ENCODE results near the gene SPECC1. TPM values are rescaled to one million over a fixed set of nuclear protein-coding genes. Genes with fewer than 3 reads are reported as not detected.

The SPECC1 gene
- total and polyA plus RNA-seq, 2 of the 13 experiments (the other 11 are each of a cell fraction or from before 2014, with no cell fraction given): 2.3 to 6.9 TPM

DNA sequence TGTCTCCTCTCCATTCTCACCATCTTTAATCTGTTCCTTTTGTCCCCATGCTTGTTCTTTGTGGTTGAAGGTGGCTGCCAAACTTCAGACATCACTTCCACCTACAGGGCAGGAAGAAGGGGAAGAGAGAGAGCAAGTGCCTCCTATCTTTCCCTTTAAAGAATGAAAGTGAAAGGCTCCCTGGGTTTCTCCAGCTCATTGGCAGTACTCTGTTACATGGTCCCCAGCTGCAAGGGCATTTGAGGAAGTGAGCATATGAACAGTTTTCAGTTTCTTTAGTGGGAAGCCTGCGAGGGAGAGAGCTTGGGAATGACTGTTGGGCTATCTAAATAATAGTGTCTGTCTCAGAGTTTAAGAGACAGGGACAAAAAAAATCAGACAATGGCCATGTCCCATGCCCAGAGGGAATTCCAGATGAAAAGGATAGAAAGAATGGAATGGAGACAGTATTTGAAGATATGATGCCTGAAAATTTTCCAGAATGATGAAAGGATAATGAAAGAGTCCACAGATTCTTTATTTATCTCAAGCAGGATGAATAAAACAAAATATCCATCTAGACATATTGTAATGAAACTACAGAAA is 298.3 kb downstream of the SPECC1 start:
- Histone ChIP-seq H3K36me3 (replicated peaks in 1 of 2; ENCODE audit: control insufficient read depth in 1 of 2, insufficient read depth in 2 of 2, low read length in 2 of 2) (no peaks in the 10 kb centered on the region), H3K4me1 (ENCODE audit: insufficient read depth, low read length) (no peaks in the 10 kb centered on the region), H3K27ac (ENCODE audit: extremely low read length, insufficient read depth, low read length) (no peak overlapping the region), H3K9ac (ENCODE audit: insufficient read depth, low read depth, low read length) (no peak overlapping the region), H2AFZ (ENCODE audit: low read length) (no peak overlapping the region), H3K4me3 (replicated peaks in 1 of 3; ENCODE audit: insufficient read depth in 1 of 3, low read depth in 2 of 3, low read length in 3 of 3) (no peak overlapping the region), H3K27me3 (ENCODE audit: control insufficient read depth in 1 of 2, insufficient read depth in 2 of 2, low read length in 2 of 2) (no peaks in the 10 kb centered on the region; a peak in 1 of 5 replicates), H3K4me2 (ENCODE audit: low read depth, low read length) (no peak overlapping the region), H4K20me1 (ENCODE audit: insufficient read depth, low read length) (no peaks in the 10 kb centered on the region), H3K9me3 (ENCODE audit: low read length) (peaks cover 19% of the 10 kb centered on the region), H3K79me2 (ENCODE audit: insufficient read depth, low read length) (no peaks in the 10 kb centered on the region)
- ChIA-PET POLR2A (no interaction called here), CTCF (ENCODE audit: low intra/inter-chr PET ratio, low total read pairs) (no interaction called here)
- no TSS peak for BruUV-seq (replicated peaks)
- ATAC-seq (no peak), FAIRE-seq (no peak), DNase-seq (ENCODE audit: low spot score) (no peak)
- intact Hi-C loops (cut with micrococcal nuclease; ENCODE audit: unreplicated experiment) (no loop called here), in situ Hi-C loops (cut with HindIII; ENCODE audit: extremely low pct_ligation_motif_present, low pct_unique_long_range_greater_than_20kb) (loop anchor here (25.0 kb wide), 1 partner anchor 320 kb away; the partner anchor contains the start of gene AKAP10)
- TF ChIP-seq STAT6 (CRISPR knock-in tag; IDR thresholded peaks at IDR 0.05; ENCODE audit: borderline replicate concordance) (no peak), ZSCAN9 (CRISPR knock-in tag; IDR thresholded peaks at IDR 0.05; ENCODE audit: borderline replicate concordance) (no peak), ZNF530 (CRISPR knock-in tag; IDR thresholded peaks at IDR 0.05; ENCODE audit: low read depth) (no peak), ZNF282 (IDR thresholded peaks at IDR 0.05; ENCODE audit: partially characterized antibody) (no peak), ZNF33A (CRISPR knock-in tag; IDR thresholded peaks at IDR 0.05; ENCODE audit: borderline replicate concordance) (no peak), FOXO1 (CRISPR knock-in tag; IDR thresholded peaks at IDR 0.05) (no peak), SAP130 (CRISPR knock-in tag; IDR thresholded peaks at IDR 0.05; ENCODE audit: low read depth) (no peak), HOXD1 (CRISPR knock-in tag; IDR thresholded peaks at IDR 0.05) (no peak), MAF1 (CRISPR knock-in tag; IDR thresholded peaks at IDR 0.05; ENCODE audit: borderline replicate concordance) (no peak), NPAS2 (CRISPR knock-in tag; IDR thresholded peaks at IDR 0.05; ENCODE audit: borderline replicate concordance) (no peak), ZNF550 (CRISPR knock-in tag; IDR thresholded peaks at IDR 0.05; ENCODE audit: borderline replicate concordance) (no peak), ZNF597 (CRISPR knock-in tag; IDR thresholded peaks at IDR 0.05) (no peak)
- TF ChIP-seq, protein P1, sequence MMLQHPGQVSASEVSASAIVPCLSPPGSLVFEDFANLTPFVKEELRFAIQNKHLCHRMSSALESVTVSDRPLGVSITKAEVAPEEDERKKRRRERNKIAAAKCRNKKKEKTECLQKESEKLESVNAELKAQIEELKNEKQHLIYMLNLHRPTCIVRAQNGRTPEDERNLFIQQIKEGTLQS (CRISPR knock-in tag; IDR thresholded peaks at IDR 0.05): no peak
- 68% methylated on average over 1 of the region's 1 CpG for WGBS (ENCODE audit: low lambda C conversion rate)
